ENCODE data around the gene RSAD1. TPM values are rescaled to one million over a fixed set of nuclear protein-coding genes. Genes with fewer than 3 reads are reported as not detected.

Gene RSAD1
- total and polyA plus RNA-seq, 10 of the 15 experiments (the other 5 are each of a cell fraction or from before 2014, with no cell fraction given): 2.5 to 28.1 (median 22.6) TPM

DNA sequence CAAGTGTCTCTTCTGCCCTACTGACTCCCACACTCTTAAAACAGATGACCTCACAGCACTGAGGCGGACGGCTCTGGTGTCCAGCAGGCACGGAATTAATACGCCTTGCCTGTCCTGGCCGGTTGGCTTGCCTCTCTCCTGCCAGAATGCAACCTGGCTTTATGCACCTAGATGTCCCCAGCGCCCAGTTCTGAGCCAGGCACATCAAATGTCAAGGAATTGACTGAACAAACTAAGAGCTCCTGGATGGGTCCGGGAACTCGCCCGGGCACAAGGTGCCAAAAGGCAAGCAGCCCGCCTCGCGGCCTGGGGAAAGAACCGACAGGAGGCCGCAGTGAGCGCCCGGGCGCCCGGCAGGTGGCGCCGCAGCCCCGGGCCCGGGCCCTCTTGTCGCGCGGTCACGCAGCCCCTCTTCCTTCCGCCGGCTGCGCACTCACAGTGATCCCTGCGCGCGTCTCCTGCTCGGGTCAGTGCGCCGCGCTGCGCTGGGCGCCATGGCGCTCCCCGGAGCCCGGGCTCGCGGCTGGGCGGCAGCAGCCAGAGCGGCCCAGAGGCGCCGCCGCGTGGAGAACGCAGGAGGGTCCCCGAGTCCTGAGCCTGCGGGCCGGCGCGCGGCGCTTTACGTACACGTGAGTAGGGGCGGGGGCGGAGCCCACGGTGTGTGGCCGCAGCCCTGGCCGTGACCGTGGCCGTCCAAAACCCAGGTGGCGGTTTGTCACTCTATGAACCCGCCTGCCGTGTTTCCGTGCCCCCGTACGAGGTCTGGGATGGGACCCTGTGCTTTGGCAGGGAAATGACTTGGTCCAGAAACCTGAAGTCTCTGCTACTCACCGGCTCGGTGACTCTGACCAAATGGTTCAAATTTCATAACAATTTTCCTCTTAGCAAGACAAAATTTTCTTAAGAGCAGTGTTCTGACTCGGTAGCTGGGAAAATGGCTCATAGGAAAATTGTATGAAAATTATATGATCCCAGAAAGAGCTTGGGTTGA lies at the start of gene RSAD1 (continued):
- TF ChIP-seq, protein P1, sequence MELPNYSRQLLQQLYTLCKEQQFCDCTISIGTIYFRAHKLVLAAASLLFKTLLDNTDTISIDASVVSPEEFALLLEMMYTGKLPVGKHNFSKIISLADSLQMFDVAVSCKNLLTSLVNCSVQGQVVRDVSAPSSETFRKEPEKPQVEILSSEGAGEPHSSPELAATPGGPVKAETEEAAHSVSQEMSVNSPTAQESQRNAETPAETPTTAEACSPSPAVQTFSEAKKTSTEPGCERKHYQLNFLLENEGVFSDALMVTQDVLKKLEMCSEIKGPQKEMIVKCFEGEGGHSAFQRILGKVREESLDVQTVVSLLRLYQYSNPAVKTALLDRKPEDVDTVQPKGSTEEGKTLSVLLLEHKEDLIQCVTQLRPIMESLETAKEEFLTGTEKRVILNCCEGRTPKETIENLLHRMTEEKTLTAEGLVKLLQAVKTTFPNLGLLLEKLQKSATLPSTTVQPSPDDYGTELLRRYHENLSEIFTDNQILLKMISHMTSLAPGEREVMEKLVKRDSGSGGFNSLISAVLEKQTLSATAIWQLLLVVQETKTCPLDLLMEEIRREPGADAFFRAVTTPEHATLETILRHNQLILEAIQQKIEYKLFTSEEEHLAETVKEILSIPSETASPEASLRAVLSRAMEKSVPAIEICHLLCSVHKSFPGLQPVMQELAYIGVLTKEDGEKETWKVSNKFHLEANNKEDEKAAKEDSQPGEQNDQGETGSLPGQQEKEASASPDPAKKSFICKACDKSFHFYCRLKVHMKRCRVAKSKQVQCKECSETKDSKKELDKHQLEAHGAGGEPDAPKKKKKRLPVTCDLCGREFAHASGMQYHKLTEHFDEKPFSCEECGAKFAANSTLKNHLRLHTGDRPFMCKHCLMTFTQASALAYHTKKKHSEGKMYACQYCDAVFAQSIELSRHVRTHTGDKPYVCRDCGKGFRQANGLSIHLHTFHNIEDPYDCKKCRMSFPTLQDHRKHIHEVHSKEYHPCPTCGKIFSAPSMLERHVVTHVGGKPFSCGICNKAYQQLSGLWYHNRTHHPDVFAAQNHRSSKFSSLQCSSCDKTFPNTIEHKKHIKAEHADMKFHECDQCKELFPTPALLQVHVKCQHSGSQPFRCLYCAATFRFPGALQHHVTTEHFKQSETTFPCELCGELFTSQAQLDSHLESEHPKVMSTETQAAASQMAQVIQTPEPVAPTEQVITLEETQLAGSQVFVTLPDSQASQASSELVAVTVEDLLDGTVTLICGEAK (IDR thresholded peaks at IDR 0.05; ENCODE audit: borderline replicate concordance): 0 out of 2 replicates have a peak, but pooled peaks have one; percentile 37
- peak; percentile 94 for TF ChIP-seq NR2F1 (conservative IDR thresholded peaks at IDR 0.05)
- peak; percentile 99 for TF ChIP-seq LARP7 (IDR thresholded peaks at IDR 0.05)
- TF ChIP-seq FOXK2 (IDR thresholded peaks at IDR 0.05): no peak
- peak; percentile 71 for TF ChIP-seq CHD2 (IDR thresholded peaks at IDR 0.05; ENCODE audit: borderline replicate concordance, low read depth, low read length)
- no peak for TF ChIP-seq KAT2A (conservative IDR thresholded peaks at IDR 0.05; ENCODE audit: control insufficient read depth, low read depth, low read length)
- TF ChIP-seq HCFC1 (IDR thresholded peaks at IDR 0.05; ENCODE audit: low read length): peak; percentile 57
- TF ChIP-seq HDAC6 (IDR thresholded peaks at IDR 0.05; ENCODE audit: unreplicated experiment): peak; percentile 74
- TF ChIP-seq EP300 (IDR thresholded peaks at IDR 0.05; ENCODE audit: borderline replicate concordance in 1 of 2, control insufficient read depth in 1 of 2, low read depth in 2 of 2, low read length in 2 of 2): no peak
- TF ChIP-seq TCF7 (IDR thresholded peaks at IDR 0.05; ENCODE audit: borderline replicate concordance): no peak
- TF ChIP-seq, protein P2, sequence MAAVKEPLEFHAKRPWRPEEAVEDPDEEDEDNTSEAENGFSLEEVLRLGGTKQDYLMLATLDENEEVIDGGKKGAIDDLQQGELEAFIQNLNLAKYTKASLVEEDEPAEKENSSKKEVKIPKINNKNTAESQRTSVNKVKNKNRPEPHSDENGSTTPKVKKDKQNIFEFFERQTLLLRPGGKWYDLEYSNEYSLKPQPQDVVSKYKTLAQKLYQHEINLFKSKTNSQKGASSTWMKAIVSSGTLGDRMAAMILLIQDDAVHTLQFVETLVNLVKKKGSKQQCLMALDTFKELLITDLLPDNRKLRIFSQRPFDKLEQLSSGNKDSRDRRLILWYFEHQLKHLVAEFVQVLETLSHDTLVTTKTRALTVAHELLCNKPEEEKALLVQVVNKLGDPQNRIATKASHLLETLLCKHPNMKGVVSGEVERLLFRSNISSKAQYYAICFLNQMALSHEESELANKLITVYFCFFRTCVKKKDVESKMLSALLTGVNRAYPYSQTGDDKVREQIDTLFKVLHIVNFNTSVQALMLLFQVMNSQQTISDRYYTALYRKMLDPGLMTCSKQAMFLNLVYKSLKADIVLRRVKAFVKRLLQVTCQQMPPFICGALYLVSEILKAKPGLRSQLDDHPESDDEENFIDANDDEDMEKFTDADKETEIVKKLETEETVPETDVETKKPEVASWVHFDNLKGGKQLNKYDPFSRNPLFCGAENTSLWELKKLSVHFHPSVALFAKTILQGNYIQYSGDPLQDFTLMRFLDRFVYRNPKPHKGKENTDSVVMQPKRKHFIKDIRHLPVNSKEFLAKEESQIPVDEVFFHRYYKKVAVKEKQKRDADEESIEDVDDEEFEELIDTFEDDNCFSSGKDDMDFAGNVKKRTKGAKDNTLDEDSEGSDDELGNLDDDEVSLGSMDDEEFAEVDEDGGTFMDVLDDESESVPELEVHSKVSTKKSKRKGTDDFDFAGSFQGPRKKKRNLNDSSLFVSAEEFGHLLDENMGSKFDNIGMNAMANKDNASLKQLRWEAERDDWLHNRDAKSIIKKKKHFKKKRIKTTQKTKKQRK (IDR thresholded peaks at IDR 0.05; ENCODE audit: low read depth, low read length): no peak
- no peak for TF ChIP-seq RAD51 (IDR thresholded peaks at IDR 0.05)
- no peak for TF ChIP-seq MTA3 (IDR thresholded peaks at IDR 0.05; ENCODE audit: borderline replicate concordance, low read length)
- no peak for TF ChIP-seq SIX5 (IDR thresholded peaks at IDR 0.05; ENCODE audit: low read depth, low read length, severe bottlenecking)
- no peak for TF ChIP-seq ETV6 (conservative IDR thresholded peaks at IDR 0.05 in 1 of 2, IDR thresholded peaks at IDR 0.05 in 1 of 2; ENCODE audit: borderline replicate concordance in 1 of 2, low read depth in 1 of 2)
- TF ChIP-seq POU2F2 (IDR thresholded peaks at IDR 0.05; ENCODE audit: borderline replicate concordance, low read depth, low read length): peak; percentile 80; the same call in 2 of the 3 replicates
- TF ChIP-seq, protein P3, sequence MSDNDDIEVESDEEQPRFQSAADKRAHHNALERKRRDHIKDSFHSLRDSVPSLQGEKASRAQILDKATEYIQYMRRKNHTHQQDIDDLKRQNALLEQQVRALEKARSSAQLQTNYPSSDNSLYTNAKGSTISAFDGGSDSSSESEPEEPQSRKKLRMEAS (IDR thresholded peaks at IDR 0.05; ENCODE audit: low read depth, low read length): peak; percentile 89
- TF ChIP-seq CREB1 (IDR thresholded peaks at IDR 0.05; ENCODE audit: low read depth): peak; percentile 70
- TF ChIP-seq NFXL1 (IDR thresholded peaks at IDR 0.05; ENCODE audit: borderline replicate concordance): peak; percentile 68; the same call in 1 of the 2 replicates
- TF ChIP-seq STAT1 (conservative IDR thresholded peaks at IDR 0.05): peak; percentile 92; the same call in 1 of the 2 replicates
- no peak for TF ChIP-seq SREBF1 (IDR thresholded peaks at IDR 0.05; ENCODE audit: low read length)
- peak; percentile 63; the same call in 1 of the 2 replicates for TF ChIP-seq POLR2AphosphoS2 (IDR thresholded peaks at IDR 0.05; ENCODE audit: low read depth, low read length)
- no peak for TF ChIP-seq RBBP5 (conservative IDR thresholded peaks at IDR 0.05)

Data from GM12878 (cell line).